Measurements from ENCODE around the gene NKIRAS2.
"Not testable (repeated sequence)": the region's sequence is repeated elsewhere in the genome, so short reads cannot be mapped to it uniquely, and the experiment has no call there.

Gene NKIRAS2

GRCh38 chr17:41998497-41998896, 21.4 kb upstream of the NKIRAS2 start:
- no peak for DNase-seq (ENCODE audit: low spot score)

- no peak for DNase-seq (ENCODE audit: low spot score)
Observed at GRCh38 chr17:42000413-42001133, 19.3 kb upstream of the NKIRAS2 start.

GRCh38 chr17:42001729-42002128, 18.2 kb upstream of the NKIRAS2 start:
- DNase-seq (ENCODE audit: low spot score), result no peak

- DNase-seq (ENCODE audit: low spot score), result no peak
Observed at GRCh38 chr17:42002175-42002791, 17.6 kb upstream of the NKIRAS2 start.

GRCh38 chr17:42002792-42003301, 17.0 kb upstream of the NKIRAS2 start:
- no peak for DNase-seq (ENCODE audit: low spot score)

GRCh38 chr17:42005166-42005565, 14.7 kb upstream of the NKIRAS2 start:
- no peak for DNase-seq (ENCODE audit: low spot score)

- DNase-seq (ENCODE audit: low spot score), result no peak
Observed at GRCh38 chr17:42009170-42009569, 10.7 kb upstream of the NKIRAS2 start.

- DNase-seq (ENCODE audit: low spot score), result not testable (repeated sequence)
Observed at GRCh38 chr17:42010266-42010680, 9.6 kb upstream of the NKIRAS2 start.

GRCh38 chr17:42010898-42011516, 8.9 kb upstream of the NKIRAS2 start:
- DNase-seq (ENCODE audit: low spot score), result no peak

- DNase-seq (ENCODE audit: low spot score), result not testable (repeated sequence)
Observed at GRCh38 chr17:42012363-42012762, 7.5 kb upstream of the NKIRAS2 start.

GRCh38 chr17:42013740-42014139, 6.2 kb upstream of the NKIRAS2 start:
- DNase-seq (ENCODE audit: low spot score), result not testable (repeated sequence)

GRCh38 chr17:42016411-42016831, 3.5 kb upstream of the NKIRAS2 start:
- no peak for DNase-seq (ENCODE audit: low spot score)

- DNase-seq (ENCODE audit: low spot score), result peak; percentile 98
Observed at GRCh38 chr17:42016941-42017865, 2.7 kb upstream of the NKIRAS2 start, which contains the start of gene DNAJC7. DNAJC7 (minus strand) TSS chr17:42017439; CDS start chr17:42017416, 23 bp downstream.

- DNase-seq (ENCODE audit: low spot score), result no peak
Observed at GRCh38 chr17:42017866-42018200, 2.1 kb upstream of the NKIRAS2 start.

GRCh38 chr17:42018339-42018738, 1.6 kb upstream of the NKIRAS2 start:
- DNase-seq (ENCODE audit: low spot score), result no peak

GRCh38 chr17:42018988-42019387, 902 bp upstream of the NKIRAS2 start:
- no peak for DNase-seq (ENCODE audit: low spot score)

- not testable (repeated sequence) for DNase-seq (ENCODE audit: low spot score)
Observed at GRCh38 chr17:42020845-42021244, 955 bp downstream of the NKIRAS2 start.

GRCh38 chr17:42023524-42024349, 3.8 kb downstream of the NKIRAS2 start:
- DNase-seq (ENCODE audit: low spot score), result no peak

- DNase-seq (ENCODE audit: low spot score), result no peak
Observed at GRCh38 chr17:42025191-42025579, 5.3 kb downstream of the NKIRAS2 start.

- DNase-seq (ENCODE audit: low spot score), result no peak
Observed at GRCh38 chr17:42025936-42026335, 6.0 kb downstream of the NKIRAS2 start.
